ENCODE measurements around the gene IQCH.
"Not testable (repeated sequence)": the region's sequence is repeated elsewhere in the genome, so short reads cannot be mapped to it uniquely, and the experiment has no call there.

The IQCH gene

DNA sequence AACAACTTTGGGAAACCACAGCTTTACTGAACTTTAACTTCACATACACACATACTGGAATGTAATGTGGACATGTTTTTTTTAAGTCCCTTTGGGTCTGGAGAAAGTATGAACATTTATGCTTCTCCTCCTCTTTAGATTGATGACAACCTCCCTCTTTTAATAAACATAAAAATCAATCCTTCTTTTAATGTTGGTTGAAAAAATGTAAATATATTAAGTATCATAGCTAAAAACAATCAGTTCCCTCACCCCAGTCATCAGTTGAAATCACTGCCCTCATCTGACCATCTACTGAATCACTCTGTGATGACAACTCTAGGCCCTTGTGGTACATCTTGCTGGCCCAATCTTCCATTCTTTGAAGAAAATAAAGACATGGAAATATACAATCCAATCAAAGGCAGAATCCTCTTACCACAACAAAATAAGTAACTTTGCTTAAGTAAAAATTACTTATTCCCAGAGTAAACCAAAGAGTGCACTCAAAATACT is 6.5 kb upstream of the IQCH start:
- no peak for DNase-seq

GRCh38 chr15:67249830-67250229 is 4.8 kb upstream of the IQCH start:
- no peak for DNase-seq

- no peak for DNase-seq
Observed at GRCh38 chr15:67251318-67251717, 3.3 kb upstream of the IQCH start.

GRCh38 chr15:67253101-67253500 is 1.5 kb upstream of the IQCH start:
- DNase-seq = no peak

GRCh38 chr15:67253549-67254237 is 893 bp upstream of the IQCH start:
- DNase-seq = no peak

- DNase-seq = no peak
Observed at GRCh38 chr15:67256051-67256450, 1.5 kb downstream of the IQCH start.

DNA sequence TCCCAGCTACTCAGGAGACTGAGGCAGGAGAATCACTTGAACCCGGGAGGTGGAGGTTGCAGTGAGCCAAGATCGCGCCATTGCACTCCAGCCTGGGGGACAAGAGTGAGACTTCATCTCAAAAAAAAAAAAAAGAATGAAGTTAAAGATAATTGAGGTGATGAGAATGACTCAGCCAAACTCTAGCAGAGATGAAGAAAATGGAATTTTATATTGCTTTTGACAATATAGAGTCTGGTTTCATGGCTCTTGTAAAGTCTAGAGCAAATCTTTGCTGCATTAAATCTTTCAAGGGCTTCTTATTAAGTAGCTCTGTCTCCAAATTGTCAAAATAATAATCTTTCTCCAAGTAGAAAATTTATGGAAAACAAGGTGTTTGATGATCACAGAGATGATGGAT is 3.8 kb downstream of the IQCH start:
- not testable (repeated sequence) for DNase-seq

- DNase-seq = no peak
Observed at GRCh38 chr15:67259379-67259778, 4.8 kb downstream of the IQCH start.

GRCh38 chr15:67259806-67260205 is 5.2 kb downstream of the IQCH start:
- DNase-seq = no peak

DNA sequence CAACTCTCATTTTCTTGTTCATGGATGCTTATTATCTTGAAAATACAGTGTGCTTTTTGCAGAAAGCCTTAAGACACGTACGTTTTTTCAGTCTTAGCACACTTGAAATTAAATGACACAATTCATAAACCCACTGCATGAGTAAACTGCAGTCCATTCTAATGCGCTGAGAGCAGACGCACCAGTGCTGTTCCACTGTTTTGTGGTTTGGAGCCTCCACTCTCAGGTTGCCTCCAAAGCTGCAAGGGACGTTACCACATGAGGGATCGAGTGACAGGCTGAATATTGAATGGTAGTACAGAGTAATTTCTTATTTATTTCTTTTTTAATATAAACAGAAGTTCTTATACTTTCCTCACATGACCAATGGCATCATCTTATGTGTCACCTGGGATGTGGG is 12.3 kb downstream of the IQCH start:
- no peak for DNase-seq

GRCh38 chr15:67267440-67267839 is 12.9 kb downstream of the IQCH start:
- DNase-seq = no peak

DNA sequence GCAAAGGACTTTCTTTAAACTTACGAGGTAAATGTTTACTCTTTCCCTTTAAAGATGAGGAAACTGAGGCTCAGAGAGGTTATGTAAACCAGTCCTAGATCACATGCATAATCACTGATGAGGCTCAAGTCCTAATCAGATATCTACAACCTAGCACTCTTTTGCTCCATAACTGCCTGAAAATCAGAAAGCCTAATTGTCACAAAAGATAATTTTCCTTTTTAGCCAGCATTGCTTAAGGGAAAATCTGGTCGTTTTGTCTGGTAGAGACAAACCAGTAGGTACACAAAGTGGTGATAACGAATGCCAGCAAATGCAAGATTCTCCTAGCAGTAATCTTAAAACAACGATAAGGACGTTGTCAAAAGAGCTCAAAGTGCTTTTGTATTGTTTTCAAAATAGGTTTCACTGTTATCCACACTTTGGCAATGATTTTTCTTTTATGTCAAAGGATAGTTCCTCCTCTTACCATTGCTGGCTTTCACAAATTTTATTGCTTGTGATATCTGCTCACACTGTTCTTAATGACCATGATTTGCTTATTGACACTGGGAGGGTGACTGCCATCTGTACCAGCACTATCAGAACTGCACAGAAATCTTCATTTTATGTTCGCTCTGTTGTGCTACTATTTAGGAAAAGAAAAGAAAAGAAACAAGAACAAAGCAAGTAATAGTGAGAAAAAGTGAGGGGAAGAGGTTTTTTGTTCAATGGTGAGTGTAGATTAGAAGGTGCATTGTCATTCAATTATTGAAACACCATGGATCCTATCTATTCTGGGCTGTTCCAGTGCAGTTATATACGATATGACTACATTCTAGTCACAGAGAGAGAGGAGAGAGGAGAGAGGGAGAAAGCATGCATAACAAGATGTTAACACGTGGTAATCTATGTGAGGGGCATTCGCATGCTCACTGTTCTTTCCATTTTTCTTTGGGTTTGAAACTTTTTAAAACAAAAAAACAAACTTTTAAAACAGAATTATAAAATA is 13.7 kb downstream of the IQCH start:
- no peak for DNase-seq

DNA sequence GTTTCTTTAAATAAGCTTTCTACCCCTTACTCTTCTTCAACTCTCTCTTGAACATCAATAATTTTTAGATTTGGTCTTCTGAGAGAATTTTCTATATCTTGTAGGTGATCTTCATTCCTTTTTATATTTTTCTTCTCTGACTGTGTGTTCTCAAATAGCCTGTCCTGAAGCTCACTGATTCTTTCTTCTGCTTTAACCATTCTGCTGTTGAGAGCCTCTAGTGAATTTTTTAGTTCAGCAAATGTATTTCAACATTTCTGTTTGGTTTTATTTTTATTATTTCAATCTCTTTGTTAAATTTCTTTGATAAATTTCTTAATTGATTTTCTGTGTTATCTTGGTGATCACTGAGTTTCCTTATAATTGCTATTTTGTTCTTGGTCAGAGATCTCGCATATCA is 19.6 kb downstream of the IQCH start:
- no peak for DNase-seq

- no peak for DNase-seq
Observed at GRCh38 chr15:67276666-67277065, 22.1 kb downstream of the IQCH start.

DNA sequence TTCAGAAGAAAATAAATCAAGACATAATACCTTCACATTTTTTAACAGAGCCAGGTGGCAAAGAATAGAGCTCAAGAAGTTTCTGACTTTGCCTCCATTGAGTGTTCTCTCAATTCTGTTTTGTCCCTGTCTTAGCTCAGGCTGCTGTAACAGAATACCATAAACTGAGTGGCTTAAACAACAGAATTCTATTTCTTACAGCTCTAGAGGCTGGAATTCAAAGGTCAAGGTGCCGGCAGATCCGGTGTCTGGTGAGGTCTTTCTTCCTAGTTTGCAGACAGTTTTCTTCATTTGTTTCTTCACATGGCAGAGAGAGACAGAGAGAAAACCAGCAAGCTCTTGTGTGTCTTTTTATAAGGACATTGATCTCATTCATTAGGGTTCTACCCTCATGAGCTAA is 25.6 kb downstream of the IQCH start:
- DNase-seq = no peak

GRCh38 chr15:67281714-67282113 is 27.1 kb downstream of the IQCH start:
- no peak for DNase-seq

GRCh38 chr15:67285625-67286024 is 31.0 kb downstream of the IQCH start:
- not testable (repeated sequence) for DNase-seq

GRCh38 chr15:67286400-67286799 is 31.8 kb downstream of the IQCH start:
- DNase-seq = not testable (repeated sequence)

DNA sequence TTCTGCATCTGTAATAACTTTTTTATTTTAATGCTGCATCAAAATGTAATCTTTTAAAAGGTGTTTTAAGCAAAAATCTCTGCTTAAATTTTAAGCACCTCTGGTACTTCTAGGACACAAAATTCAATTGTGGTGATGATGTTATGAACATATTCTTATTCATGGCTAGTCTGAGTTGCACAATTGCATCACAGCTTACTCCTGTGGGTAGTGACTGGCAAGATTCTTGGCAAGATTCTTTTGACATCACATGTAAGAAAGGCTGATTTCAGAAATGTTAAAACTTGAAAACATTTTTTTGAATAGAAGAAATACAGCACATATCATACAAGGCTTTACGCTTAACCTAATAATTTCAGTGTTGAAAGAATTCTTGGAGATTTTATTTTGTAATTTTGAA is 35.7 kb downstream of the IQCH start:
- DNase-seq = no peak

- DNase-seq = no peak
Observed at GRCh38 chr15:67296188-67296587, 41.6 kb downstream of the IQCH start.

DNA sequence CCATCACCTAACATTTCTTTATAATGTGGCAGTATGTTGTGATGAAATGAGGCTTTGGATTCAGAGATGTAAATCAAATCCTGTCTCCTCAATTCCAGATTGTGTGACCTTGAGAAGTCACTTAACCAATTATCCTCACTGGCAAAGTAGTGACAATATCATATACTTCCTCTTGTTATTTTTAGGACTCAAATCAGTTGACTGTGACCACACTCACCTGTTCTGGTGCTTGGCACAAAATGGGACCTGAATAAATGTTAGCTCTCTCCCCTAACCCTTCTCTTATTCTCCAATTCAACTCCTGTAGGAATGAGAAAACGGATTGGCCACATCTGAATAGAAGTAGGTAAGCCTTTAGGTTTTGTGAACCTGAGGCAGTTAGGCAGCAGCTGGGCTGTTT is 42.1 kb downstream of the IQCH start:
- DNase-seq = no peak

- no peak for DNase-seq
Observed at GRCh38 chr15:67300266-67301025, 45.9 kb downstream of the IQCH start.
